H1 (cell line): ENCODE data around the gene LY86. TPM values are rescaled to one million over a fixed set of nuclear protein-coding genes. Genes with fewer than 3 reads are reported as not detected.

ENCODE experiments used
- CTCF ChIA-PET: fragments of 300-600 bp; sonication (Branson Sonifier 250); formaldehyde crosslinking; loops from one replicate; lab custom pipeline; 2021; ENCODE audit not compliant: partially characterized antibody; lab: Charles Lee
- POLR2A ChIA-PET: fragments of 300-600 bp; sonication (Branson Sonifier 250); formaldehyde crosslinking; loops from one replicate; lab custom pipeline; 2021; ENCODE audit warnings: inconsistent platforms; ENCODE audit not compliant: partially characterized antibody; lab: Charles Lee
- DNase-seq, 2 experiments: peaks; one replicate each; pipeline versions ENCODE4 v3.0.0 to v3.0.0-alpha.2; 2010 to 2022; ENCODE audit warnings: low spot score in 2 of 2, low read depth in 1 of 2, mixed read lengths in 1 of 2
- FAIRE-seq: peaks from 2 replicates; lab custom pipeline; 2011; peaks lifted over from hg19 to GRCh38; lab: Jason Lieb, UNC
- H2AFZ ChIP-seq: 2 replicates; pipeline ENCODE4 v1.8.1; 2012; ENCODE audit warnings: low read length, inconsistent platforms
- H2AK5ac ChIP-seq: 2 replicates; pipeline ENCODE4 v1.6.1; 2013; ENCODE audit warnings: low read depth, low read length
- H2BK120ac ChIP-seq: replicated peaks from 2 replicates; pipeline ENCODE3; 2013; ENCODE audit warnings: low read depth, low read length, inconsistent platforms
- H2BK12ac ChIP-seq: 2 replicates; pipeline ENCODE4 v1.6.1; 2013; ENCODE audit warnings: low read depth, low read length
- H2BK15ac ChIP-seq: 2 replicates; pipeline ENCODE4 v1.6.1; 2013; ENCODE audit warnings: low read length
- H2BK20ac ChIP-seq: 2 replicates; pipeline ENCODE4 v1.6.1; 2013; ENCODE audit warnings: low read length
- H2BK5ac ChIP-seq: 2 replicates; pipeline ENCODE4 v1.6.1; 2013; ENCODE audit warnings: low read depth, low read length
- H3K14ac ChIP-seq: 2 replicates; pipeline ENCODE4 v1.6.1; 2013; ENCODE audit warnings: inconsistent platforms; ENCODE audit not compliant: insufficient read length
- H3K18ac ChIP-seq: 2 replicates; pipeline ENCODE4 v1.6.1; 2013; ENCODE audit warnings: low read length; ENCODE audit errors: extremely low read depth
- H3K23ac ChIP-seq: 2 replicates; pipeline ENCODE4 v1.6.1; 2013; ENCODE audit warnings: inconsistent platforms; ENCODE audit not compliant: insufficient read length
- H3K23me2 ChIP-seq: 2 replicates; pipeline ENCODE4 v1.6.1; 2013; ENCODE audit warnings: low read depth, low read length
- H3K27ac ChIP-seq: 2 replicates; pipeline ENCODE4 v1.6.1; 2011; ENCODE audit warnings: low read depth, low read length, inconsistent platforms
- H3K27me3 ChIP-seq, 4 experiments: replicated peaks in 1 of 4; 1 replicate in 1 of 4; 2 replicates in 3 of 4; pipeline versions ENCODE4 v1.6.1 to v1.8.1; 2011 to 2013; ENCODE audit warnings: low read length in 3 of 4, mild to moderate bottlenecking in 3 of 4, inconsistent platforms in 2 of 4, mixed read lengths in 2 of 4, moderate library complexity in 1 of 4; ENCODE audit not compliant: control insufficient read depth in 3 of 4, insufficient read depth in 3 of 4; ENCODE audit errors: extremely low read depth in 1 of 4
- H3K36me3 ChIP-seq, 4 experiments: 2 replicates each; pipeline versions ENCODE4 v1.6.1 to v1.8.1; 2011 to 2013; ENCODE audit warnings: mild to moderate bottlenecking in 4 of 4, low read length in 3 of 4, moderate library complexity in 2 of 4, control low read depth in 1 of 4, inconsistent platforms in 1 of 4; ENCODE audit not compliant: insufficient read depth in 4 of 4, control insufficient read depth in 2 of 4
- H3K4ac ChIP-seq: replicated peaks from 2 replicates; pipeline ENCODE3; 2013; ENCODE audit warnings: low read length, low read depth, mixed read lengths, inconsistent platforms; ENCODE audit not compliant: insufficient read length
- H3K4me1 ChIP-seq, 4 experiments: replicated peaks in 1 of 4; 1 replicate in 1 of 4; 2 replicates in 3 of 4; pipeline versions ENCODE4 v1.6.1 to v1.8.1; 2011 to 2013; ENCODE audit warnings: low read length in 3 of 4, inconsistent platforms in 2 of 4, mixed read lengths in 1 of 4; ENCODE audit not compliant: insufficient read depth in 4 of 4, control insufficient read depth in 3 of 4
- H3K4me2 ChIP-seq, 2 experiments: 2 replicates each; pipeline versions ENCODE4 v1.6.1 to v1.8.1; 2011 to 2013; ENCODE audit warnings: low read depth in 2 of 2, low read length in 2 of 2, control low read depth in 1 of 2, inconsistent platforms in 1 of 2, mild to moderate bottlenecking in 1 of 2; ENCODE audit not compliant: insufficient read depth in 1 of 2
- H3K4me3 ChIP-seq, 4 experiments: fragments of 200-600, 300-600 bp in 1 of 4; sonication (generic), shearing (Covaris generic), sonication (Bioruptor Twin) in 1 of 4; 2 replicates each; pipeline versions ENCODE4 v1.5.1 to v1.8.1; 2011 to 2016; ENCODE audit warnings: low read length in 4 of 4, low read depth in 3 of 4, control low read depth in 2 of 4, inconsistent platforms in 2 of 4, mild to moderate bottlenecking in 2 of 4, mixed read lengths in 1 of 4, moderate library complexity in 1 of 4; ENCODE audit not compliant: insufficient read depth in 2 of 4; ENCODE audit errors: extremely low read depth in 1 of 4
- H3K56ac ChIP-seq: replicated peaks from 2 replicates; pipeline ENCODE3; 2013; ENCODE audit warnings: low read depth, mild to moderate bottlenecking, mixed read lengths, low read length, inconsistent platforms; ENCODE audit not compliant: insufficient read length
- H3K79me1 ChIP-seq: 2 replicates; pipeline ENCODE4 v1.6.1; 2013; ENCODE audit warnings: low read depth, low read length, control low read depth
- H3K79me2 ChIP-seq, 2 experiments: 2 replicates each; pipeline versions ENCODE4 v1.6.1 to v1.8.1; 2012 to 2013; ENCODE audit warnings: low read length in 2 of 2, mild to moderate bottlenecking in 2 of 2, inconsistent platforms in 1 of 2; ENCODE audit not compliant: insufficient read depth in 2 of 2, control insufficient read depth in 1 of 2
- H3K9ac ChIP-seq, 4 experiments: replicated peaks in 1 of 4; 1 replicate in 1 of 4; 2 replicates in 3 of 4; pipeline versions ENCODE4 v1.6.1 to v1.8.1; 2011 to 2013; ENCODE audit warnings: low read depth in 3 of 4, low read length in 3 of 4, control low read depth in 2 of 4, mild to moderate bottlenecking in 2 of 4, moderate library complexity in 2 of 4, inconsistent platforms in 1 of 4; ENCODE audit errors: extremely low read depth in 1 of 4
- H3K9me3 ChIP-seq, 2 experiments: 2 replicates each; pipeline versions ENCODE4 v1.6.1 to v1.8.1; 2012 to 2013; ENCODE audit warnings: mild to moderate bottlenecking in 2 of 2, moderate library complexity in 2 of 2, control low read depth in 1 of 2, inconsistent platforms in 1 of 2, low read depth in 1 of 2, low read length in 1 of 2, mixed read lengths in 1 of 2; ENCODE audit not compliant: insufficient read depth in 2 of 2
- H4K20me1 ChIP-seq, 2 experiments: replicated peaks in 1 of 2; 2 replicates each; pipeline versions ENCODE3 to v1.8.1; 2011 to 2013; ENCODE audit warnings: inconsistent platforms in 2 of 2, low read length in 2 of 2, mild to moderate bottlenecking in 1 of 2; ENCODE audit not compliant: insufficient read depth in 2 of 2, control insufficient read depth in 1 of 2
- H4K5ac ChIP-seq: 2 replicates; pipeline ENCODE4 v1.6.1; 2013; ENCODE audit warnings: low read length, low read depth, mixed read lengths, inconsistent platforms; ENCODE audit not compliant: insufficient read length
- H4K8ac ChIP-seq: 2 replicates; pipeline ENCODE4 v1.8.0; 2013; ENCODE audit warnings: mild to moderate bottlenecking, moderate library complexity, low read length, inconsistent platforms; ENCODE audit not compliant: insufficient read depth; ENCODE audit errors: extremely low read depth
- H4K91ac ChIP-seq: replicated peaks from 2 replicates; pipeline ENCODE3; 2013; ENCODE audit warnings: low read length, mixed read lengths, inconsistent platforms; ENCODE audit not compliant: insufficient read length
- EGR1 ChIP-seq: IDR thresholded peaks from 2 replicates; pipeline ENCODE4 v1.6.1; 2011; ENCODE audit warnings: low read depth, low read length, borderline replicate concordance
- JUN ChIP-seq: IDR thresholded peaks from 2 replicates; pipeline ENCODE4 v1.6.1; 2011; ENCODE audit warnings: low read depth, mild to moderate bottlenecking, improper control_type of control experiment, low read length
- KDM1A ChIP-seq: fragments of 200-600, 300-600 bp; sonication (generic); IDR thresholded peaks from 2 replicates; pipeline ENCODE4 v1.7.1; 2016; ENCODE audit warnings: mild to moderate bottlenecking, low read length, borderline replicate concordance
- KDM5A ChIP-seq: fragments of 200-600 bp; IDR thresholded peaks from 2 replicates; pipeline ENCODE4 v1.7.1; 2012; ENCODE audit warnings: mild to moderate bottlenecking, low read length, inconsistent platforms, mixed read lengths
- MAX ChIP-seq: IDR thresholded peaks from 2 replicates; pipeline ENCODE4 v1.6.1; 2012; ENCODE audit warnings: inconsistent platforms
- PHF8 ChIP-seq: fragments of 200-600 bp; sonication (generic); conservative IDR thresholded peaks from 2 replicates; pipeline ENCODE4 v1.7.1; 2012; ENCODE audit warnings: low read depth, mild to moderate bottlenecking, inconsistent platforms, low read length, moderate library complexity
- RNF2 ChIP-seq: fragments of 200-900, 300-1000 bp; sonication (generic); IDR thresholded peaks from 2 replicates; pipeline ENCODE4 v1.7.1; 2016; ENCODE audit warnings: borderline replicate concordance, low read depth, mild to moderate bottlenecking, antibody characterized with exemption, low read length; ENCODE audit not compliant: poor library complexity, severe bottlenecking; ENCODE audit errors: missing control alignments
- TEAD4 ChIP-seq: IDR thresholded peaks from 2 replicates; pipeline ENCODE4 v1.6.1; 2012; ENCODE audit warnings: low read depth, low read length, inconsistent platforms, mixed read lengths
- WGBS, 2 experiments: shearing (Covaris generic) in 1 of 2; methylation state at CpG; one replicate each; pipeline versions ENCODE4 v1.1.6 to v1.1.7; 2013 to 2015; ENCODE audit warnings: low lambda C conversion rate in 2 of 2, mixed read lengths in 2 of 2, inconsistent platforms in 1 of 2, low coverage in 1 of 2, missing lambda C conversion rate in 1 of 2; ENCODE audit not compliant: insufficient replicate concordance in 2 of 2, insufficient coverage in 1 of 2, insufficient read length in 1 of 2; ENCODE audit errors: extremely low coverage in 1 of 2, missing lambda C conversion rate in 1 of 2; 5-methylcytosine and 5-hydroxymethylcytosine counted together
- polyA plus RNA-seq, 7 experiments: library from polyadenylated mRNA; depleted of rRNA in 3 of 7; stranded (reverse) in 5 of 7; unstranded in 2 of 7; fragments of >200 nt in 5 of 7; fragments of 200-250 nt in 2 of 7; gene quantifications; 1 replicate in 5 of 7; 2 replicates in 1 of 7; 4 replicates in 1 of 7; pipeline versions ENCODE4 v1.2.1 to v1.2.3, GENCODE V29; 2011 to 2013; ENCODE audit warnings: missing spikeins in 2 of 7, mixed read lengths in 2 of 7
- total RNA-seq: library from RNA; stranded (reverse); fragmentation: NEBNext Ultra II Directional; extraction: Animal tissue kit (Norgen Biotek cat#: 25700); gene quantifications from 2 replicates; pipeline ENCODE4 v1.2.1, GENCODE V29; 2021
- TF ChIP-seq, protein P1 (sequence below): IDR thresholded peaks from 2 replicates; pipeline ENCODE4 v1.6.1; 2011; ENCODE audit warnings: low read length, improper control_type of control experiment

The LY86 gene
- total and polyA plus RNA-seq, 2 of the 8 experiments (the other 6 are each of a cell fraction or from before 2014, with no cell fraction given) = not detected

DNA sequence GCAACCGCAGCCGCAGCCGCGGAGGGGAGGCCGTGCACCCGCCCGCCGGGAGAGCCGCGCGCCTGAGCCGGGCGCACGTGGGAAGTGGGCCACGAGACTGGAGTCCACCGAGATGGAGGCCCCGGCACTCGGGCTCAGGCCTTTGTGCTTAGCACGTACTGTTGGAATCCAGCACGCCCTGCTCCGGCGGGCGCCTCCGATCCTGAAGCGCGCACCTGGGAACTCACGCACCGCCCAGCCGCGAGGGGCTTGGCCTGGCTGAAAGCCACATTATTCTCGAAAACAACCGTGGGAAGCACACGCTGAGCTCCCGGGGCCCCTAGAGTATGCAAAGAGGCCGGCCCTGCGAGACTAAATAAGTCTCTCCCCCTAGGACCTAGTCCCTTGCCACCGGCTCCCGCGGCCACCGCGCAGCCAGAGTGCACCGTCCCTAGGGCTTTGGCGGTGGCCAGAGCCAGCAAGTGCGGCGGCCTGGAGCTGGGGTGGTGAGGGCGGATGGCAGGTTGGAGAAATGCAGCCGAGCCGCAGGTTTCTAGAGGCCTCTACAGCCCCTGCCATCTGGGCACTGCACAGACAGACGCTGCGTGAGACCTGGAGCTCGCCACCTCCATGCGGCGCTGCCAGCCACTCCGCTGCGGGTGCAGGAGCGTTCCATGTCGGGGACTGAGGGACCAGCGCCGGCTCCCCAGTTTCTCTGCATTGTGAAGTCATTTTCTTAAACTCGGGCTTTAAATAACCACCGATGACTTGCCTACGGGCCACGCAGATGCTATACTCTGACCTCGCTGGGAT is 42.0 kb upstream of the LY86 start:
- no peak overlapping the region for H2AK5ac ChIP-seq
- H3K27ac ChIP-seq = no peak overlapping the region
- 3% methylated on average over 59 of the region's 64 CpGs; no CpG with 5 or more reads in 1 of the 2 experiments for WGBS, 2 experiments
- peaks cover 6% of the 10 kb centered on the region; the same call in 1 of the 2 replicates for H3K23me2 ChIP-seq
- no peaks in the 10 kb centered on the region for H4K20me1 ChIP-seq
- peak overlapping the region; percentile 25 for H4K91ac ChIP-seq
- peak overlapping the region; percentile 76; the same call in 1 of the 2 replicates for H2AFZ ChIP-seq
- no peak overlapping the region for H2BK120ac ChIP-seq
- H4K5ac ChIP-seq = peak overlapping the region; percentile 18
- no peaks in the 10 kb centered on the region for H3K36me3 ChIP-seq
- H3K4ac ChIP-seq = no peak overlapping the region
- peak overlapping the region; percentile 10 to 88 for H3K4me2 ChIP-seq
- peak overlapping the region; percentile 21; the same call in 1 of the 2 replicates for H2BK20ac ChIP-seq
- H3K56ac ChIP-seq = no peak overlapping the region
- H3K18ac ChIP-seq = peak overlapping the region; percentile 72
- H3K14ac ChIP-seq = no peak overlapping the region
- peak overlapping the region; percentile 25 to 67 (median 58) for H3K4me3 ChIP-seq
- no peak overlapping the region for H2BK5ac ChIP-seq
- H3K79me1 ChIP-seq = no peaks in the 10 kb centered on the region
- H3K79me2 ChIP-seq = no peaks in the 10 kb centered on the region
- no peaks in the 10 kb centered on the region for H3K9me3 ChIP-seq
- peak overlapping the region; percentile 95 for H4K8ac ChIP-seq
- ChIA-PET CTCF (interaction anchor here (0.6 to 3.5 kb wide), 41 partner anchors 9 to 1490 kb away, joined by 3 to 31 read pairs (median 4); partner anchors contain the start of gene F13A1), POLR2A (interaction anchor here (0.7 to 1.8 kb wide), 12 partner anchors 11 to 1403 kb away, joined by 3 to 7 read pairs (median 4); partner anchors contain the start of gene F13A1)
- DNase-seq (peak in 1 of 2 experiments; percentile 75), FAIRE-seq (no peak)
- H3K4me1 ChIP-seq = peaks cover 5 to 11% (median 7%) of the 10 kb centered on the region in 4 experiments
- peaks cover 2 to 20% (median 13%) of the 10 kb centered on the region in 4 experiments; a peak in 6 of 7 replicates for H3K27me3 ChIP-seq
- no peak overlapping the region for H2BK15ac ChIP-seq
- H3K23ac ChIP-seq = no peak overlapping the region
- peak overlapping the region in 3 of 4 experiments; percentile 44 to 55 (median 54); a peak in 5 of 7 replicates for H3K9ac ChIP-seq
- 0 out of 2 replicates have a peak overlapping the region, but pooled peaks have one; percentile 72 for H2BK12ac ChIP-seq
- TF ChIP-seq MAX (peak; percentile 78), JUN (no peak), KDM1A (no peak), RNF2 (no peak), EGR1 (no peak), TEAD4 (no peak), KDM5A (no peak), PHF8 (peak; percentile 56; the same call in 1 of the 2 replicates)
- TF ChIP-seq, protein P1, sequence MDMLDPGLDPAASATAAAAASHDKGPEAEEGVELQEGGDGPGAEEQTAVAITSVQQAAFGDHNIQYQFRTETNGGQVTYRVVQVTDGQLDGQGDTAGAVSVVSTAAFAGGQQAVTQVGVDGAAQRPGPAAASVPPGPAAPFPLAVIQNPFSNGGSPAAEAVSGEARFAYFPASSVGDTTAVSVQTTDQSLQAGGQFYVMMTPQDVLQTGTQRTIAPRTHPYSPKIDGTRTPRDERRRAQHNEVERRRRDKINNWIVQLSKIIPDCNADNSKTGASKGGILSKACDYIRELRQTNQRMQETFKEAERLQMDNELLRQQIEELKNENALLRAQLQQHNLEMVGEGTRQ = no peak
